Measurements from ENCODE around the gene USP8.
"Not testable (repeated sequence)": the region's sequence is repeated elsewhere in the genome, so short reads cannot be mapped to it uniquely, and the experiment has no call there.

USP8 gene

GRCh38 chr15:50424066-50424890, at the start of gene USP8:
Gene USP8, plus strand, starts transcription at chr15:50424405. Its CDS starts 14,669 bp downstream, at chr15:50439074.
- DNase-seq = peak; percentile 83

- no peak for DNase-seq
Observed at GRCh38 chr15:50377867-50378751, 46.1 kb upstream of the USP8 start.

- no peak for DNase-seq
Observed at GRCh38 chr15:50378776-50379175, 45.4 kb upstream of the USP8 start.

- not testable (repeated sequence) for DNase-seq
Observed at GRCh38 chr15:50379413-50379812, 44.8 kb upstream of the USP8 start.

- DNase-seq = no peak
Observed at GRCh38 chr15:50380089-50380488, 44.1 kb upstream of the USP8 start.

- no peak for DNase-seq
Observed at GRCh38 chr15:50381438-50381837, 42.8 kb upstream of the USP8 start.

- not testable (repeated sequence) for DNase-seq
Observed at GRCh38 chr15:50382408-50382807, 41.8 kb upstream of the USP8 start.

GRCh38 chr15:50390554-50391264, 33.5 kb upstream of the USP8 start:
- DNase-seq = no peak

GRCh38 chr15:50391561-50391960, 32.6 kb upstream of the USP8 start:
- not testable (repeated sequence) for DNase-seq

GRCh38 chr15:50411870-50412269, 12.3 kb upstream of the USP8 start:
- no peak for DNase-seq

GRCh38 chr15:50414624-50415023, 9.6 kb upstream of the USP8 start:
- DNase-seq = no peak

GRCh38 chr15:50415752-50416404, 8.3 kb upstream of the USP8 start:
- DNase-seq = no peak

GRCh38 chr15:50416890-50417289, 7.3 kb upstream of the USP8 start:
- no peak for DNase-seq

GRCh38 chr15:50418041-50418583, 6.1 kb upstream of the USP8 start:
- no peak for DNase-seq

- no peak for DNase-seq
Observed at GRCh38 chr15:50425219-50425618, 1.0 kb downstream of the USP8 start.

- not testable (repeated sequence) for DNase-seq
Observed at GRCh38 chr15:50425678-50426246, 1.6 kb downstream of the USP8 start.

- no peak for DNase-seq
Observed at GRCh38 chr15:50426428-50426827, 2.2 kb downstream of the USP8 start.

GRCh38 chr15:50431204-50431603, 7.0 kb downstream of the USP8 start:
- no peak for DNase-seq

GRCh38 chr15:50432230-50432629, 8.0 kb downstream of the USP8 start:
- DNase-seq = no peak

GRCh38 chr15:50435772-50436171, 11.6 kb downstream of the USP8 start:
- no peak for DNase-seq

GRCh38 chr15:50438251-50438650, 14.0 kb downstream of the USP8 start:
- no peak for DNase-seq

- no peak for DNase-seq
Observed at GRCh38 chr15:50440932-50441331, 16.7 kb downstream of the USP8 start.

Data from NCI-H1694 treated with DMSO at 0.1 percent for 48 hours (cell line).